Skeletal muscle tissue (tissue), 4 donors: Measurements from ENCODE around the gene CGB8. TPM values are rescaled to one million over a fixed set of nuclear protein-coding genes. Genes with fewer than 3 reads are reported as not detected.
"Not testable (repeated sequence)": the region's sequence is repeated elsewhere in the genome, so short reads cannot be mapped to it uniquely, and the experiment has no call there.

ENCODE experiments used
- H3K27ac ChIP-seq: one replicate; pipeline ENCODE4 v1.7.0; 2013; ENCODE audit warnings: mild to moderate bottlenecking, low read depth, low read length, inconsistent platforms
- H3K27me3 ChIP-seq, 3 donors: one replicate each; pipeline ENCODE4 v1.7.0; 2013; ENCODE audit warnings: low read length in 3 of 3; ENCODE audit not compliant: control insufficient read depth in 3 of 3, insufficient read depth in 3 of 3
- H3K36me3 ChIP-seq, 3 donors: one replicate each; pipeline ENCODE4 v1.7.0; 2013; ENCODE audit warnings: low read length in 3 of 3; ENCODE audit not compliant: control insufficient read depth in 3 of 3, insufficient read depth in 3 of 3
- H3K4me1 ChIP-seq, 3 donors: one replicate each; pipeline ENCODE4 v1.7.0; 2013; ENCODE audit warnings: low read length in 3 of 3, mild to moderate bottlenecking in 3 of 3; ENCODE audit not compliant: control insufficient read depth in 3 of 3, insufficient read depth in 3 of 3
- H3K4me3 ChIP-seq, 3 donors: one replicate each; pipeline ENCODE4 v1.7.0; 2013; ENCODE audit warnings: low read length in 3 of 3
- H3K9ac ChIP-seq, 3 donors: one replicate each; pipeline ENCODE4 v1.7.0; 2013; ENCODE audit warnings: low read length in 3 of 3, mild to moderate bottlenecking in 3 of 3, moderate library complexity in 2 of 3, low read depth in 1 of 3
- H3K9me3 ChIP-seq, 3 donors: one replicate each; pipeline ENCODE4 v1.7.0; 2013; ENCODE audit warnings: low read length in 3 of 3; ENCODE audit not compliant: control insufficient read depth in 3 of 3
- total RNA-seq: library from RNA; depleted of rRNA; stranded (reverse); fragments of >200 nt; gene quantifications from one replicate; pipeline ENCODE4 v1.2.3, GENCODE V29; 2014
- donor health status: Osteomylitis.

The CGB8 gene
- total RNA-seq, 1 donor from 2014 or later: not detected

- H3K4me3 ChIP-seq: peak overlapping the region; percentile 54 to 61 (median 60)
- peaks cover 13 to 20% (median 19%) of the 10 kb centered on the region in 3 donors for H3K36me3 ChIP-seq
- no peaks in the 10 kb centered on the region for H3K9me3 ChIP-seq
- H3K27ac ChIP-seq: no peak overlapping the region
- peaks cover 3 to 11% (median 4%) of the 10 kb centered on the region in 3 donors for H3K27me3 ChIP-seq
- H3K9ac ChIP-seq: peak overlapping the region in 2 of 3 donors; percentile 14 to 66
- peaks cover 15 to 21% (median 16%) of the 10 kb centered on the region in 3 donors for H3K4me1 ChIP-seq
Measured at GRCh38 chr19:49019242-49019932, 29.5 kb downstream of the CGB8 start.

- peaks cover 13 to 25% (median 22%) of the 10 kb centered on the region in 3 donors for H3K36me3 ChIP-seq
- not testable (repeated sequence) for H3K27ac ChIP-seq, H3K9me3 ChIP-seq
- peak overlapping the region; percentile 54 to 61 (median 60) for H3K4me3 ChIP-seq
- peaks cover 15 to 21% (median 16%) of the 10 kb centered on the region in 3 donors for H3K4me1 ChIP-seq
- peak overlapping the region; percentile 23 to 66 (median 43) for H3K9ac ChIP-seq
- H3K27me3 ChIP-seq: peaks cover 3 to 11% (median 4%) of the 10 kb centered on the region in 3 donors
Measured at GRCh38 chr19:49018388-49019241, 30.3 kb downstream of the CGB8 start.

- peaks cover 15 to 21% (median 16%) of the 10 kb centered on the region in 3 donors for H3K4me1 ChIP-seq
- H3K27me3 ChIP-seq: peaks cover 3 to 11% (median 4%) of the 10 kb centered on the region in 3 donors
- no peaks in the 10 kb centered on the region for H3K9me3 ChIP-seq
- H3K4me3 ChIP-seq: peak overlapping the region; percentile 54 to 61 (median 60)
- peak overlapping the region; percentile 23 to 66 (median 43) for H3K9ac ChIP-seq
- no peak overlapping the region for H3K27ac ChIP-seq
- H3K36me3 ChIP-seq: peaks cover 13 to 25% (median 22%) of the 10 kb centered on the region in 3 donors
Measured at GRCh38 chr19:49017666-49018351, 31.1 kb downstream of the CGB8 start.

GRCh38 chr19:49017041-49017665 lies 31.8 kb downstream of the CGB8 start, which contains the start of gene LHB:
TSS of gene LHB (minus strand) at chr19:49017091. CDS start at chr19:49017081, 10 bp downstream.
- H3K36me3 ChIP-seq: peaks cover 17 to 31% (median 24%) of the 10 kb centered on the region in 3 donors
- H3K4me3 ChIP-seq: peak within 1 kb of the TSS; percentile 54 to 61 (median 60)
- peaks cover 3 to 11% (median 4%) of the 10 kb centered on the region in 3 donors for H3K27me3 ChIP-seq
- no peak within 1 kb of the TSS for H3K27ac ChIP-seq
- H3K9ac ChIP-seq: peak within 1 kb of the TSS in 2 of 3 donors; percentile 23 to 66
- H3K9me3 ChIP-seq: no peaks in the 10 kb centered on the region
- peaks cover 15 to 21% (median 16%) of the 10 kb centered on the region in 3 donors for H3K4me1 ChIP-seq

- Histone ChIP-seq H3K4me1 (peaks cover 15 to 21% (median 16%) of the 10 kb centered on the region in 3 donors), H3K4me3 (no peak overlapping the region), H3K27ac (no peak overlapping the region), H3K27me3 (peaks cover 3 to 10% (median 4%) of the 10 kb centered on the region in 3 donors), H3K9ac (no peak overlapping the region), H3K36me3 (peaks cover 26 to 40% (median 33%) of the 10 kb centered on the region in 3 donors), H3K9me3 (no peaks in the 10 kb centered on the region)
Measured at GRCh38 chr19:49016067-49016839, 32.7 kb downstream of the CGB8 start.

DNA sequence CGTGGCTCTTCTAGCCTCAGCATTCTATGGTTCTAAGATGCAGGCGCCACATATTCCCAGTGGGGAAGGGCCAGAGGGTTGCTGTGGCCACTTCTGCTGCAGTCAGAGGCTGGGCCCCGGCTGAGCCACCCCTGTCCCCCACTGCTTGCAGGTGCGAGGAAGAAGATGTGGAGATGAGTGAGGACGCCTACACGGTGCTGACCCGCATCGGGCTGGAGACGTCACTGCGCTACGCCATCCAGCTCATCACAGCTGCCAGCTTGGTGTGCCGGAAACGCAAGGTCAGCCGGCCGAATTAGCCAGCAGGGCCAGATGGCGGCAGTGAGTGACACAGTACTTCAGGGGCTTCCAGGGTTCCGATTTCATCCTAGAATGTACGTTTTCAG lies 34.0 kb downstream of the CGB8 start:
- Histone ChIP-seq H3K4me3 (no peak overlapping the region), H3K27ac (no peak overlapping the region), H3K36me3 (peaks cover 33 to 48% (median 44%) of the 10 kb centered on the region in 3 donors), H3K9me3 (no peaks in the 10 kb centered on the region), H3K4me1 (peaks cover 15 to 21% (median 16%) of the 10 kb centered on the region in 3 donors), H3K27me3 (peaks cover 3 to 6% (median 4%) of the 10 kb centered on the region in 3 donors), H3K9ac (no peak overlapping the region)

DNA sequence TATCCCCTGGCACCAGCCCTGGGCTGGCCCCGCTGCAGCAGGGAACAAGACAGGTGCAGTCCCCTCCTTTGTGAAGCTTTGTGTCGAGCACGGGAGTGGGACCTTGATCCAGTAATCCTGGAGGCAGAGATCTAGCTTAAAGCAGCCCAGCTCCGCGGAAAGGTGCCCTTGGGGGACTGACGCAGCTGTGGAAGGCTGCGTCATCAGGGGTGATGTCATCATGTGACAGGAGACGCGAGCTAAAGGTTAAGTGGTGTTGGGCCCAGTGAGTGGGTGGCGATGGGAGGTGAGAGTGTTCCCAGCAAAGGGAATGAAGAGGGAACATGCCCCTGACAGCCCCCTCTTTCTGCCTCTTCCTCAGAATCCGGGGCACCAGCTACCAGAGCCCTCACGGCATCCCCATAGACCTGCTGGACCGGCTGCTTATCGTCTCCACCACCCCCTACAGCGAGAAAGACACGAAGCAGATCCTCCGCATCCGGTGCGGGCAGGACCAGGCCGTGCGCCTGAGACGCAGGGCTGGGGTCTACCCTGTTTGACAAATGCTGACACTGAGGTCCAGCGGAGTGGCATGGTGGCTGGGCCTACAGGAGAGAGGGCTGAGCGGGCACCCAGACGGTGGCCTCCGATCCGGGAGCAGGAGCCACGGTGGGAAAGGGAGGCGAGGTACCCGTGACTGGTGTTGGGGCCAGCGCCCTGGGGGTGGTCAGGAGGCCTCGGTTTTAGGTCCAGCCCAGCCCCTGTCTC lies 34.6 kb downstream of the CGB8 start:
- H3K27ac ChIP-seq: no peak overlapping the region
- H3K4me1 ChIP-seq: peaks cover 12 to 20% (median 15%) of the 10 kb centered on the region in 3 donors
- no peaks in the 10 kb centered on the region for H3K9me3 ChIP-seq
- no peak overlapping the region for H3K9ac ChIP-seq
- H3K4me3 ChIP-seq: no peak overlapping the region
- H3K27me3 ChIP-seq: peaks cover under 1 to 3% (median 3%) of the 10 kb centered on the region in 3 donors
- H3K36me3 ChIP-seq: peaks cover 38 to 54% (median 50%) of the 10 kb centered on the region in 3 donors

DNA sequence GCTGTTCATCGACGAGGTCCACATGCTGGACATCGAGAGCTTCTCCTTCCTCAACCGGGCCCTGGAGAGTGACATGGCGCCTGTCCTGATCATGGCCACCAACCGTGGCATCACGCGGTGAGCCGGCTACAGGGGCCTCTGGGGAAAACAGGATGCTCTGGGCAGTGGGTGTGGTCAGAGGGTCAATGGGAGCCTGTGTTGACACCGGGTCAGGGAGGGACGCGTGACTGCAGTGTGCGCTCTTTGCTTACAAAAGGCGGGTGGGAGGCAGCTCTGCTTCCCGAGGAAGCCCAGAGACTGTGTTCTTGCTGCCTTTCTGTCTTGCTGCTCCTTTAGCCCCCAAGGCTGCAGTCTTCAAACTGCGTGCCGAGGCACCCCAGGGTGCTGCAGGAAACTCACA lies 37.7 kb downstream of the CGB8 start:
- Histone ChIP-seq H3K9ac (no peak overlapping the region), H3K4me1 (no peaks in the 10 kb centered on the region), H3K36me3 (peaks cover 53 to 67% (median 62%) of the 10 kb centered on the region in 3 donors), H3K9me3 (no peaks in the 10 kb centered on the region), H3K27ac (no peak overlapping the region), H3K4me3 (no peak overlapping the region), H3K27me3 (no peaks in the 10 kb centered on the region)
